ENCODE measurements around the gene MYCN.
"Not testable (repeated sequence)": the region's sequence is repeated elsewhere in the genome, so short reads cannot be mapped to it uniquely, and the experiment has no call there.

Gene MYCN

DNA sequence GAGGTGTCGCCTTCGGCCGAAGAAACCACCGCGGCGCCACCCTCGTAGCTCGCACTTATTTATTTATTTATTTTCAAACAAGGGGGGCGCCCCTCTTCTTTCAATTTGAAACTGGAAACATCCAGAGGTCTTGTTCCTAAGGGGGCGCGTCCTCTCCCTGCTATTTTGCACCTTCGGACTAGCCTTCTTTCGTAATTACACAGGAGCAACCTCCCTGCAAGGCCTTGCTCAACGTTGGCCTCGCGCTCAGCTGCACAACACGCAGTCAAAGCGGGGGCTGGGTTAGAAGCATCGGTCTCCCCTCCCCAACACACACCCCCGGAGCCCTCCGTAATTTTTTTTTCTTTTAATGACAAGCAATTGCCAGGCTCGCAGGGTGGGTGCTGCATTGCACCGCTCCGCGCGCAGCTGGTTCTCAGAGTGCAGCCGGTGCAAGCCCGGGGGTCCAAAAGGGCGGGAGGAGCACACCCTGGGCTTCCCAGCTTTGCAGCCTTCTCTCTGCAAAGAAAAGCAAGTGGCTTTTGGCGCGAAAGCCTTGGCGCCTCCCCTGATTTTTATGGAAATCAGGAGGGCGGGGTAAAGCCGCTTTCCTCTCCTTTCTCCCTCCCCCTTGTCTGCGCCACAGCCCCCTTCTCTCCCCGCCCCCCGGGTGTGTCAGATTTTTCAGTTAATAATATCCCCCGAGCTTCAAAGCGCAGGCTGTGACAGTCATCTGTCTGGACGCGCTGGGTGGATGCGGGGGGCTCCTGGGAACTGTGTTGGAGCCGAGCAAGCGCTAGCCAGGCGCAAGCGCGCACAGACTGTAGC is at the start of gene MYCN:
MYCN (plus strand) TSS at position 697 of the 807 bp plus-strand sequence. CDS start 1,515 bp downstream, outside the sequence.
- no peak for DNase-seq (ENCODE audit: low read depth)

DNA sequence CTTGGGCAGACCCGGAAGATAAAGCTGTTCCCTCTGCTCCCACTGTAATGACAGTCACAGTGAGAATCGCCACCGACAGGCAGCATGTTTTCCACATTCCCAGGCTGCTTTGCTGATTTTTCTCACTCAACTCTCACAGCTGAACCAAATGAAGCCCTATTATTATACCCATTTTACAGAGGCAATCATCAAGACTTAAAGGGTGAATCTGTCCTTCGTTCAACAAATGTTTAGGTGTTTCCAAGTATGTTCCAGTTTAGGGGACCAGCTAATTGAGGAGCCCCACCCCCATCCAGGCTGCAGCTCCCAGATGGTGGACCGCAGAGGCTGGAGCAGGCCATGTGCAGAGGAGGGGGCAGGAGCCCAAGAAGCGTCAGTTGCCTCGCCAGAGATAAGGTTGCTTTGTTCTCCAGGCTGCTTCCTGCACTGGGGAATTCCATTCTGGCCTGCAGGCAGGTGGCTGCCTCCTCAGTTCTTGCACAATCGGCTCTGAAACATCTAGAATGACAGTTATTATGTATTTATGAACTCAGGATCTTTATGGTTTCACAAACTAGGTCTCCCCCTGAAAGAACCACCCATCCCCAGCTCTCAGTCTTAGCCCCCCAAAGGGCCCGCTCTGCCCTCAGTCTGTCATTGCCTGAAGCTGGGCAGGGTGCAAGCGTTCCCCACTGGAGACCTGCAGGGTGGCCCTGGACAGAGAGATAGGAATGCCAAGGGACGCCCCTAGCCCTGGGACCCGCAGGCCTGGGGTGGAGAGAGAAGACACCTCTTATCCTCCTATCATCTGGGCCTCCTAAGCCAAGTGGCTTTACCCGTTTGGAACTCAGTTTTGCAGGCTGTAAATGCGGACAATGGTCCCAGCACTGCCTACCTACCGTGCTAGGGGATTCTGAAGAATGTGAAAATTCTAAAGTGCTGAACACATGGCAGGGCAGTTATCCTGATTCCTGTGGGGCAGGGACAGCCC is 49.1 kb upstream of the MYCN start:
- DNase-seq (ENCODE audit: low read depth): no peak

DNA sequence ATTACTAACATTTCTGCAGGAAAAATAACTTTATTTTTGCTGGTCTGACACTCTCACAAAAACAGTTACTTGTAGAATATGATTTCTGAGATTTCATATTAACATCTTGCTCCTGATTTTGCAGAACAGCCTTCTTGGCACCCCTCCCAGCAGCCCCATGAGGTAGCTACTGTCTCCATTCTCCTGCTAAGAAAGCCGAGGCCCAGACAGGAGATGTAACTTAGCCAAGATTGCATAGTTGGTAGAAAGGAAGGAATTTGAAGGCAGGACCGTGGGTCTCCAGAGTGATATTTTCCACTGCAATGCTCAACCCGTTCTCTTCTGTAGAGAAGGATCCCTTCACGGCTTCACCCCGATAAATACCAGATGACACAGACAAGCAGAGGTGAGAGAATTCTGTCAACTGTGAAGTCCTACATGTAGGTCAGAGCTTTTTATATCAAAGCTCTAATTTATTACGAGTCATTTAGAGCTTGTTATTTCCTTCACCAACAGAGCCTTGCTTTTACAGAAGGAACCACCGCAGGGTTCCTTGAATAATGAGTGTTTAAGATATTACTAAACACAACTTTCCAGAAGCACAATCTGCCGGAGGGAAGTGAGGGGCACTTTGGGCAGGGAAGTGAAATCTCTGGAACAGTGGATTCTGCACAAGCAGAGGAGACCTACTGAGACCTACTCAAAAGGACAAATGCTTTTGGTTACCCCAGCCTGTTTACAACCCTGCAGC is 48.0 kb upstream of the MYCN start:
- DNase-seq (ENCODE audit: low read depth): no peak

DNA sequence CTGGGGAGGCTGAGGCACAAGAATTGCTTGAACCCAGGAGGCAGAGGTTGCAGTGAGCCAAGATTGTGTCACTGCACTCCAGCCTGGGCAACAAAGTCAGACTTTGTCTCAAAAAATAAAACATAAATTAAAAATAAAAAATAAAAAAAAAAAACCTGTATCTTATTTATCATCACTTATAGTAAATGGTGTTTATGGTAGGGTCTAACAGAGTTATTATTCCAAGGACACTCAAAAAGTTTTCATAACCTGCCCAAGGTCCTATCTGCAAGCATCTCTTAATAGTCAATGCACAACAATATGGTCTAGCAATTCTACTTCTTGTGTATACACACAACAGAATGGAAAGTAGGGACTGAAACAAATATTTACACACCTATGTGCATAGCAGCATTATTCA is 47.3 kb upstream of the MYCN start:
- no peak for DNase-seq (ENCODE audit: low read depth)

DNA sequence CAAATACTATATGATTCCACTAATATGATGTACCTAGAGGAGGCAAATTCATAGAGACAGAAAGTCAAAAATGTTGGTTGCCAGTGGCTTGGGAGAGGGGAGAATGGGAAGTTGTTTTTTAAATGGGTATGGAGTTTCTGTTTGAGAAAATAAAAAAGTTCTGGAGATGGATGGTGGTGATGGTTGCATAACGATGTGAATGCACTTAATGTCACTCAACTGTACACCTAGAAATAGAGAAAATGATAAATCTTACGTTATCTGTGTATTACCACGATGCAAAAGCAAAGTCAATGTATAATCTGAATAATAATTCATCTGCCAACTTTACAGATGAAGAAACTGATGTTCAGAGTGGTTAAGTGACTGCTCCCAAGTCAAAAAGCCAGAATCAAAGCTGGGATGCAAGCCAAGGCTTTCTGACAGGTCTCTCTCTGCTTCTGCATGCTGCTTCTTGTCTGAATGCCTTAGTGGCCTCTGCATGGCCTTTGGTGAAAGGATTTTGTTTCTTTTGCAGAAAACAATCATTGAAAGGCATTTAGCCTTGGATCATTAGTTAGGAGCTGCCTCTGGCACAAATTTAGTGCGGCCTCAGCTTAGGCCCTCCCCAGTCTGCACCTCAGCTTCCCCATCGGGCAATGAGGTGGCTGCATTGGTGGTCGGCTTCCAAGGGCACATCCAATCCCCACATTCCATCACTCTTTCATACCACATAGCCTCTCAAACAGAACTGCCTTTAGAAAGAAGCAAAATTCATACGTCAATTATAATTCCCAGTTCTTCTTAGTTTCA is 46.5 kb upstream of the MYCN start:
- DNase-seq (ENCODE audit: low read depth): no peak

DNA sequence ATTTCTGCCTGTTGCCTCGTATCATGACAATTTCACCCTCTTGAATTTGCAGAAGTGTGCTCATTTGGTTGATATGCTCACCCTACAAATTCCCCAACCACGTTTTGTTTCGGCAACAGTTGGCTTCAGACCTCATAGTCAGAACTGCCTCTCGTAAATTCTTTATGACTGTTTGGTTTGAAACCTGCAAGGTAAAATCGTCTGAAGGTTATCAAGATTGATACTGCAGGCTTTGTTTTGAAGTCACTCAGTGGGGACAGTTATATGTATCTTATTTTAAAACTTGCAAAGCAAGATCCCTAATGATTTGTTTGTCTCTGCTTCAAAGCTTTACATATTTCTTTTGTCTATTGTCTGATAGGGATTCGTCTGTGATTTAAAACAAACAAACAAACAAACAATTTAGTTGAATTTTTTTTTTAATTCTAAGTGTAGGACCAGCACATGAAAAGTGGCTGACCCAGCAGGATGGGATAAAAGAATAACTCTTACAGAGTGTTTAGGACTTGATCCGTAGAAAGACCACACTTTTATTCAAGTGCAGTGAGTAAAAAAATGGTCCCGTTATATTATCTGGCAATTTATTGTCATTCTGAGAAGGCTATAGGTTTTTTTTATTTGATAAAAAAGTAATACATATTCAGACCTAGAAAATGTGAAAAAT is 45.7 kb upstream of the MYCN start:
- no peak for DNase-seq (ENCODE audit: low read depth)

DNA sequence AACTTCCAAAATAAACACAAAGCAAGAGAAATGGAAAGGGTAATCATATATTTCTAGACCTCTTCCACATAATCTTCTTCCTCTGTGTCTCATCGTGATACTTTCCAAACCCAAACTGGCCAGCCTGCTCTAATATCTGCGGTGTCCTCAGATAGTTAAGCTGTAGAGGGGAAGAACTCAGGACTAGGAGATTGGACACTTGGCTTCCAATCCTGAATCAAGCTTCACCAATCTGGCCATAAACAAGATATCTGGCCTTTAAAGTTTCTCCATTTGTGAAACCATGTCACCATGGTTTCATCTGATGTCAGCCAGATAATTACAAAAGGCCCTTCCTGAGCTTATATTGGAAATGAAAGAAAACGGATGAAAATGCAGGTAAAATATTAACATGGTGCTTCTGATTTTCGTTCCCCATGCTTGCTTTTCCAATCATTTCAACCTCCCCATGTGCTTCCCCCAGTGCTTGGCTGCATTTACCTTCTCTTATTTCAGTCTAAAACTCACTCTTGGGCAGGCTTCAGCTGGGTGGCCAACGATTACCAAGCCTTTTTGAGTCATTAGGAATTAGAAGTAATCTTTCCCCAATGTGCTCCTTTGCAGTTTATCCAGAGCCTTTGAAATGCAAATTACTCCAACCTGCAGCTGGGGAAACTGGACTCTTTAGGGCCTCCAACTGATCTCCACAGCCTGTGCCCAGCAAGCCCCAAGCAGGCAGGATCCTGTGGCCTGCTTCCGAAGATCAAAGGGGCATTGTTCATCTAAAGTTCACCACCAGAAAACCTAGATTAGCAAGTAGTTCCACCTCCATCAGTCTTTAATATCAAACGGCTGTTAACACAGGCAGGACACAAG is 44.5 kb upstream of the MYCN start:
- DNase-seq (ENCODE audit: low read depth): no peak

DNA sequence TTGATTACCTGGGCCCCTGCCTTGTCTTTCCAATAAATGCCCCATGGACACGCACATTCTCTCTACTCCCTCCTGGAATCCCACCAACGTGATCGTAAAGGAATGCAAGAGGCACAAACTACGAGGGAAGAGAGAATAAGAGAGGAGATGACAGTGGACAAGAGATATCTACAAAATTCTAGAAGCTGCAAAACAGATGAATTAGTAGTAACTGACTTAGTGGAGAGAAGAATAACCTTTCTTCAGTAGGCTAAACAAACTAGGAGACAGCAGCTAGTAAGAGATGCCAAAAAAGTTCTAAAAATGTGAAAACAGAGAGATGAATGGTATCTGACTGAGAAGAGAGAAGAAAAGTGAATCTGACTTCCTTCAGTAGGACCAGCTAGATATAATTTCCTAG is 43.5 kb upstream of the MYCN start:
- DNase-seq (ENCODE audit: low read depth): no peak

DNA sequence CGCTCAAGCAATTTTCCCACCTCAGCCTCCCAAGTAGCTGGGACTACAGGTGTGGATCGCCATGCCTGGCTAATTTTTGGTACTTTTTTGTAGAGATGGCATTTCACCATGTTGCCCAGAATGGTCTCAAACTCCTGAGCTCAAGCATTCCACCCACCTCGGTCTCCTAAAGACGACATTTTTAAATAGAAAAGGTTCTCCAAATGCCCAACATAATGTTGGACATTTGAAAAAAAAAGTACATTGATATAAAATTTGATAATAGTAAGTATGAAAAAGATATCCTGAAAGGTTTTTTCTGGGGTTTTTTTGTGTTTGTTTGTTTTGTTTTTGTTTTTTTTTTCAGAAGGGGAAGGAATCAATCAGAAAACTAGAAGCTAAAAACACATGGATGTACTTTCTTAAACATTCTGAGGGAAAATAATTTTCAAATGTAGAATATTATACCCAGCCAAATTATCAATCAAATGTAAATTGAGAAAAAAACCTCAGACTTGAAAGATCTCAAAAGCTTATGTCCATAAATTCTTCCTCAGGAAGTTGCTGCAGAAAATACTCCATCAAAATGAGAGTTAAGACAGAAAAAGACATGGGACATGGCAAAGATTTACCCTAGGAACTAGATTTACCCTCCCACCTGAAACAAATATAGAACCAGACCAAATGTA is 42.8 kb upstream of the MYCN start:
- no peak for DNase-seq (ENCODE audit: low read depth)

DNA sequence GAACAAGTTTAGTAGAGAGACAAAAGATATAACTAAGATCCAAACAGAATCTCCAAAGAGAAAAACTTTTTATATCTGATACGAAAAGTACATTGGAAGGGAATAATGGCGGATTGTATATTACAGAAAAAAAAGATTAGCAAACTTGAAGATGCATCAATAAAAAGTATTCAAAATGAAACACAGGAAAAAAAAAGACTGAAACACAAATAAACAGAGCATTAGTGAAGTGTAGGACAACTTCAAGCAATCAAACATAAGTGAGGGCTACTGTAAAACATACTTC is 41.1 kb upstream of the MYCN start:
- no peak for DNase-seq (ENCODE audit: low read depth)

DNA sequence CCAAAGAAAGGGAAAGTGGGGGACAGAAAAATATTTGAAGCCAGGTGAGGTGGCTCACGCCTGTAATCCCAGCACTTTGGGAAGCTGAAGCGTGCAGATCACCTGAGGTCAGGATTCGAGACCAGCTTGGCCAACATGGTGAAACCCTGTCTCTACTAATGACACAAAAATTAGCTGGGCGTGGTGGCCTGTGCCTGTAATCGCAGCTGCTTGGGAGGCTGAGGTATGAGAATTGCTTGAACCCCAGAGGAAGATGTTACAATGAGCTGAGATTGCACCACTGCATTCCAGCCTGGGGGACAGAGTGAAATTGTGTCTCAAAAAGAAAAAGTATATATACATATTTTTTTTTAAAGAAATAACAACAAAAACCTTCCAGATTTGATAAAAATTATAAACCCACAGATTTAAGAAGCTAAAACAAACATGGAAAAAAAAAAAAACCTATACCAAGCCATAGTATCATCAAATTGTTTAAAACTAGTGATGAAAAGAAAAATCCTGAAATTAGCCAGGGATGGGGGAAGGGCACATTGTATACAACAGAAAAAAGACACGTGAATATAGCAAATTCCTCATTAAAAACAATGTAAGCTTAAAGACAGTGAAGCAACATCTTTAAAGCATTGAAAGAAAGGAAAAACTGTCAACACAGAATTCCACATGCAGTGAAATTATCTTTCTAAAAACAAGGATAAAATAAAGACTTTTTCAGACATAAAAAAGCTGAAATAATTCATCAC is 40.4 kb upstream of the MYCN start:
- no peak for DNase-seq (ENCODE audit: low read depth)

DNA sequence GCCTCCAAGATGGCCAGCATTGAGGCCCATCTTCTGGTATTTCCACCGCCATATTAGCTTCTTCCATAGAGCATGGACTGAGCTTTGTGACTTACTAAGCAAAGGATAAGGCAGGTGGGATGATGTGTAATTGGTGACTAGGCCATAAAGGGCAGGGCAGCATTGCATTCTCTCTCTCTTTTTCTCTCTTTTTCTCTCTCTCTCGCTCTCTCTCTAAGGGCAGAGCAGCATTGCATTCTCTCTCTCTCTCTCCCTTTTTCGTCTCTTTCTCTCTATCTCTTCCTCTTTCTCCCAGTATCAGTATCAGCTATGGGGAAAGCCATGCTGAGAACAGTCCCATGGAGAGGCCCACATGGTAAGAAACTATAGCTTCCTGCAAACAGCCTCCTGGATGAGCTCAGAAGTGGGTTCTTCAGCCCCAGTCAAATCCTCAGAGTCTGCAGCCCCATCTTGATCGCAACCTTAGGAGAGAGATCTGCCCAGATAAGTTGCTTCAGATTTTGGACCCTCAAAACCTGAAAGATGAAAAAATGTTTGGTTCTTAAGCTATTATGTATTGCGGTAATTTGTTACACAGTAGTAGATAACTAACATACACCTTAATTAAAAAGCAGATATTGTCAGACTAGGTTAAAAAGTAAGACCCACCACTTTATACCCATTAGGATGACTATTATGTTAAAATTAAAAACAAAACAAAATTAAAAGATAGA is 39.1 kb upstream of the MYCN start:
- no peak for DNase-seq (ENCODE audit: low read depth)

DNA sequence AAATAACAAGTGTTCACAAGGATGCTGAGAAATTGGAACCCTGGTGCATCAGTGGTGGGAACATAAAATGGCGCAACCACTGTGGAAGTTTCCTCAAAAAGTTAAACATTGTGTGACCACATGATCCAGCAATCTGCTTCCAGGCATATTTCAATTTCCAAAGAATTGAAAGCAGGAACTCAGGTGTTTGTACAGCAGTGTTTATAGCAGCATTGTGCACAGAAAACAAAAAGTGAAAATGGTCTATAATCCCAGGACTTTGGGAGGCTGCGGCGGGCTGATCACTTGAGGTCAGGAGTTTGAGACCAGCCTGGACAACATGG is 38.6 kb upstream of the MYCN start:
- DNase-seq (ENCODE audit: low read depth): no peak

DNA sequence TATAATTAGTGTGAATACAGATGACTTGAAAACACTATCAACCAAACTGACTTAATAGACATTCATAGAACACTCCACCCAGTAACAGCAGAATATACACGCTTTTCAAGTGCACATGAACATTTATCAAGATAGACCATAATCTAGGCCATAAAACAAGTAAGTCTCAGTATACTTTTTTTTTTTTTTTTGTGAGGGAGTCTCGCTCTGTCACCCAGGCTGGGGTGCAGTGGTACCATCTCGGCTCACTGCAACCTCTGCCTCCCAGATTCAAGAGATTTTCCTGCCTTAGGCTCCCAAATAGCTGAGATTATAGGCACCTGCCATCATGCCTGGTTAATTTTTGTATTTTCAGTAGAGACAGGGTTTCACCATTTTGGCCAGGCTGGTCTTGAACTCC is 36.4 kb upstream of the MYCN start:
- not testable (repeated sequence) for DNase-seq (ENCODE audit: low read depth)

DNA sequence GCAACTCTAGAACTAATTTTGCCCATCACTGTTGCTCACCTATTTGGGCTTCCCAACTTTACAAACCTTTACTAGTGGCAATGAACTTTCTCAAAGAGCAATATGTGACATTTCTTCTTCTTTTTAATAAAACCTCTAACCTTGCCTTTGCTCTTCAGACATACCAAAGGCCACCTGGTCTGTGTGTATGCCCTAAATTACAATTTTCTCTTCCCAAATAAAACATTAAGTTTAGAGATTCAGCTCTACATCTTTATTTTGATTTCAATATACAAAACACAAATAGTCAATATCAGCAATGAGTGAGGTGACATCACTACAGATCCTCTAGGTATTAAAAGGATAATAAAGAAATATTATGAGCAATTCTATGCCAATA is 35.1 kb upstream of the MYCN start:
- no peak for DNase-seq (ENCODE audit: low read depth)

DNA sequence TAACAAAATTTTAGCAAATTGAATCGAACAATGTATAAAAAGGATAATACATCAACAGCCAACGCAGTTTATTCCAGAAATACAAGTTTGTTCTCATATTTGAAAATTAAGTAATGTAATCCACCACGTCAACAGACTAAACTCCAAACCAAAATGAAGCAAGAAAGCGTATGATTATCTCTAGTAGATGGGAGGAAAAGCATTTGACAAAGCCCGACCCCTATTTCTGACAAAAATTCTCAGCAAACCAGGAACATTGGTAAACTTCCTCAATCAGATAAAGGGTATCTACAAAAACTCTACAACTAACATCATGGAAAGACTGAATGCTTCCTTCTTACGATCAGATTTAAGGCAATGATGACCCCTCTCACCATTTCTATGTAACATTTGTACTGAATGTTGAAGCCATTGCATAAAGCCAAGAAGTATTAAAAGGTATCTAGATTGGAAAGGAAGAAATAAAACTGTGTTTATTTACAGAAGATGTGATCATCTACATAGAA is 34.3 kb upstream of the MYCN start:
- DNase-seq (ENCODE audit: low read depth): no peak

DNA sequence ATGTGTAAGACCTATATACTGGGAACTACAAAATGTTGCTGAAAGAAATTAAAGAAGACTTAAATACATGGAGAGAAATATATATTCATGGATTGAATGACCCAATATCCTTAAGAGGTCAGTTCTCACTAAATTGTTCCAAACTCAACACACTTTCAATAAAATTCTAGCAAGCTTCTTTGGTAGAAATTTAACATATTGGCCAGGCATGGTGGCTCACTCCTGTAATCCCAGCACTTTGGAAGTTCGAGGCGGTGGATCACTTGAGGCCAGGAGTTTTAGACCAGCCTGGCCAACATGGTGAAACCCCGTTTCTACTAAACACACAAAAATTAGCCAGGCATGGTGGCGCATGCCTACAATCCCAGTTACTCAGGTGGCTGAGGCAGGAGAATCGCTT is 33.6 kb upstream of the MYCN start:
- DNase-seq (ENCODE audit: low read depth): no peak

Data from GM04503 (cell line).